Measurements from ENCODE around the gene ZNF326.

GRCh38 chr1:89949991-89950624, 44.8 kb upstream of the ZNF326 start:
- TF ChIP-seq CTCF (IDR thresholded peaks at IDR 0.05 in 2 of 3, conservative IDR thresholded peaks at IDR 0.05 in 1 of 3; ENCODE audit: borderline replicate concordance in 1 of 3, insufficient read depth in 1 of 3, low read depth in 2 of 3, low read length in 2 of 3) (no peak), POLR2A (IDR thresholded peaks at IDR 0.05; ENCODE audit: borderline replicate concordance, extremely low read depth, insufficient read depth, insufficient read length) (no peak), ATF3 (IDR thresholded peaks at IDR 0.05) (no peak), REST (IDR thresholded peaks at IDR 0.05; ENCODE audit: low read depth) (no peak)

All from HCT116 (cell line).